Measurements from ENCODE around the gene BRPF3. TPM values are rescaled to one million over a fixed set of nuclear protein-coding genes. Genes with fewer than 3 reads are reported as not detected.

BRPF3 gene
- total RNA-seq, 1 experiment from 2014 or later = 16.9 TPM

GRCh38 chr6:36232172-36232571, 35.6 kb downstream of the BRPF3 start:
- Histone ChIP-seq H3K4me3 (no peak overlapping the region), H3K36me3 (peaks cover 10% of the 10 kb centered on the region)

GRCh38 chr6:36235309-36235708, 38.8 kb downstream of the BRPF3 start:
- no peaks in the 10 kb centered on the region for H3K9me3 ChIP-seq (replicated peaks)
- H3K27ac ChIP-seq = no peak overlapping the region
- DNase-seq = no peak
- H3K27me3 ChIP-seq = no peaks in the 10 kb centered on the region
- no peaks in the 10 kb centered on the region for H3K4me1 ChIP-seq
- peaks cover 3% of the 10 kb centered on the region for H3K36me3 ChIP-seq
- no peak overlapping the region for H3K4me3 ChIP-seq

More at GRCh38 chr6:36232172-36232571, 35.6 kb downstream of the BRPF3 start:
- H3K4me1 ChIP-seq = peaks cover 14% of the 10 kb centered on the region
- no peak overlapping the region for H3K27ac ChIP-seq
- no peaks in the 10 kb centered on the region for H3K27me3 ChIP-seq
- no peak for DNase-seq
- no peaks in the 10 kb centered on the region for H3K9me3 ChIP-seq (replicated peaks)

GRCh38 chr6:36235862-36236261, 39.3 kb downstream of the BRPF3 start:
- H3K4me1 ChIP-seq = no peaks in the 10 kb centered on the region
- no peak overlapping the region for H3K4me3 ChIP-seq
- no peak for DNase-seq
- H3K36me3 ChIP-seq = no peaks in the 10 kb centered on the region
- H3K9me3 ChIP-seq (replicated peaks) = no peaks in the 10 kb centered on the region
- H3K27me3 ChIP-seq = no peaks in the 10 kb centered on the region
- no peak overlapping the region for H3K27ac ChIP-seq

GRCh38 chr6:36239774-36240173, 43.2 kb downstream of the BRPF3 start:
- H3K27me3 ChIP-seq = no peaks in the 10 kb centered on the region

GRCh38 chr6:36241728-36242127, 45.2 kb downstream of the BRPF3 start:
- H3K27ac ChIP-seq = no peak overlapping the region
- H3K4me3 ChIP-seq = no peak overlapping the region
- no peak for DNase-seq
- H3K27me3 ChIP-seq = no peaks in the 10 kb centered on the region
- H3K9me3 ChIP-seq (replicated peaks) = no peaks in the 10 kb centered on the region
- no peaks in the 10 kb centered on the region for H3K36me3 ChIP-seq
- no peaks in the 10 kb centered on the region; the same call in 1 of the 2 replicates for H3K4me1 ChIP-seq

More at GRCh38 chr6:36239774-36240173, 43.2 kb downstream of the BRPF3 start:
- H3K4me3 ChIP-seq = no peak overlapping the region
- no peaks in the 10 kb centered on the region for H3K9me3 ChIP-seq (replicated peaks)
- H3K36me3 ChIP-seq = no peaks in the 10 kb centered on the region
- DNase-seq = no peak
- H3K4me1 ChIP-seq = no peaks in the 10 kb centered on the region; the same call in 1 of the 2 replicates
- no peak overlapping the region for H3K27ac ChIP-seq

- Histone ChIP-seq H3K9me3 (replicated peaks) (no peaks in the 10 kb centered on the region), H3K4me3 (no peak overlapping the region), H3K36me3 (no peaks in the 10 kb centered on the region), H3K27ac (no peak overlapping the region), H3K27me3 (no peaks in the 10 kb centered on the region), H3K4me1 (no peaks in the 10 kb centered on the region; the same call in 1 of the 2 replicates)
- DNase-seq = no peak
Observed at GRCh38 chr6:36242161-36242560, 45.6 kb downstream of the BRPF3 start.

- Histone ChIP-seq H3K27me3 (no peaks in the 10 kb centered on the region), H3K36me3 (no peaks in the 10 kb centered on the region), H3K4me3 (no peak overlapping the region), H3K9me3 (replicated peaks) (no peaks in the 10 kb centered on the region), H3K4me1 (no peaks in the 10 kb centered on the region; the same call in 1 of the 2 replicates), H3K27ac (no peak overlapping the region)
- no peak for DNase-seq
Observed at GRCh38 chr6:36242626-36243025, 46.1 kb downstream of the BRPF3 start.

- Histone ChIP-seq H3K27me3 (no peaks in the 10 kb centered on the region), H3K27ac (no peak overlapping the region), H3K36me3 (no peaks in the 10 kb centered on the region), H3K9me3 (replicated peaks) (no peaks in the 10 kb centered on the region), H3K4me3 (no peak overlapping the region), H3K4me1 (no peaks in the 10 kb centered on the region; the same call in 1 of the 2 replicates)
- DNase-seq = no peak
Observed at GRCh38 chr6:36243562-36244212, 47.1 kb downstream of the BRPF3 start.

DNA sequence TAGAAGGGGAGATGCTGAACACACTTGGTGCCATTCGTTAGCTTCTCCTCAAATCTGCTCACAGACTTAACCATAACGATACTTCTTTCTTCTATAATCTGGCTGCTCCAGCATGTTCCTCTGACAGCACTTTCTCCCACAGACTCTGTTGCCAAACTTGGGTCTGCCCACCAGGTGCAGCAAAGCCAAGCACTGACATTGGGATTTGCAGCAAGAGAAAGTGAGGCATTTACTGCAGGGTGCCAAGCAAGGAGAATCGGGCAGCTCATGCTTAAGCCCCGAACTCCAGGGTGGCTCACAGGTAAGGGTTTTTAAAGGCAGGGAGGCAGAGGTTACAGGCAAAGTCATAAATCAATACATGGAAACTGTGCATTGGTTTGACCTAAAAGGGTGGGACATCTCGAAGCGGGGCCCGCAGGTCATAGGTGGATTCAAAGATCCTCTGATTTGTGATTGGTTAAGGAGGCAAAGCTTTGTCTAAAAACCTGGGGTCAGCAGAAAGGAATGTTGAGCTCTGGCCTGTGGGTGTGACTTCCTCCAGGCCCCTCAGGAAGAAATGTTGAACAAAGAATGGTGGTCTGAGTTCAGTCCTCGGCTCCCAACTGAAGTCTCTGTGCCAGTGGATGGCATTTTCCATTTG, 48.2 kb downstream of the BRPF3 start:
- peak; percentile 18 to 21 for DNase-seq
- H3K27ac ChIP-seq = no peak overlapping the region
- H3K9me3 ChIP-seq (replicated peaks) = no peaks in the 10 kb centered on the region
- no peaks in the 10 kb centered on the region for H3K36me3 ChIP-seq
- H3K4me3 ChIP-seq = no peak overlapping the region
- no peaks in the 10 kb centered on the region; the same call in 1 of the 2 replicates for H3K4me1 ChIP-seq
- no peaks in the 10 kb centered on the region for H3K27me3 ChIP-seq

DNA sequence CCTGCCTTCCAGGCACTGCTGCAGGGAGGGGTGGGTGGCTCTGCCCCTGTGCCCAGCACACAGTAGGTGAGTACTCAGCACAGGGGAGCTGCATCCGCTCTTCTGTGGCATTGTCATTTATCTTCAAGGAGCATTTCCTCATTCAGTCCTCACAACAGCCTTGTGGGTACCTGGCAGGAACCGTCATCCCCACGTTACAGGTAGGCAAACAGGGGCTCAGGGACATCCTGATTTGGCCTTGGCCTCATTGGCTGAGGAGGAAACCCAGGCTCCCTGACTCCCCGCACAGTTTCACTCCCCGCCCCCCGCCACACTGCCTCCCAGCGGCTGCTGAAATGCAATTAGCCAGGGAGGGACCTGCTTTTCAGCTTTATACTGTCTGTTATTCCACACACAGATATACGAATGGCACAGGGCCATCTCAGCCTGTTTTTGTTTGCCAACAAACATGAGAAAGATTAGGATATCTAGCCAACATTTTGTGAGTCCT, 49.1 kb downstream of the BRPF3 start:
- H3K36me3 ChIP-seq = no peaks in the 10 kb centered on the region
- no peaks in the 10 kb centered on the region for H3K9me3 ChIP-seq (replicated peaks)
- DNase-seq = no peak
- H3K4me1 ChIP-seq = no peaks in the 10 kb centered on the region; the same call in 1 of the 2 replicates
- H3K27me3 ChIP-seq = no peaks in the 10 kb centered on the region
- no peak overlapping the region for H3K27ac ChIP-seq
- no peak overlapping the region for H3K4me3 ChIP-seq

GRCh38 chr6:36246506-36247268, 50.1 kb downstream of the BRPF3 start:
- Histone ChIP-seq H3K36me3 (no peaks in the 10 kb centered on the region), H3K4me1 (no peaks in the 10 kb centered on the region; the same call in 1 of the 2 replicates), H3K27ac (no peak overlapping the region), H3K4me3 (no peak overlapping the region), H3K27me3 (no peaks in the 10 kb centered on the region), H3K9me3 (replicated peaks) (no peaks in the 10 kb centered on the region)
- DNase-seq = no peak

GRCh38 chr6:36247693-36248092, 51.1 kb downstream of the BRPF3 start:
- Histone ChIP-seq H3K9me3 (replicated peaks) (no peaks in the 10 kb centered on the region), H3K27me3 (no peaks in the 10 kb centered on the region), H3K27ac (no peak overlapping the region), H3K36me3 (no peaks in the 10 kb centered on the region), H3K4me1 (no peaks in the 10 kb centered on the region; the same call in 1 of the 2 replicates), H3K4me3 (no peak overlapping the region)
- DNase-seq = no peak

GRCh38 chr6:36248980-36249379, 52.4 kb downstream of the BRPF3 start:
- H3K27ac ChIP-seq = no peak overlapping the region

GRCh38 chr6:36249536-36249935, 53.0 kb downstream of the BRPF3 start:
- Histone ChIP-seq H3K9me3 (replicated peaks) (no peaks in the 10 kb centered on the region), H3K27ac (no peak overlapping the region), H3K27me3 (no peaks in the 10 kb centered on the region), H3K4me3 (no peak overlapping the region), H3K36me3 (no peaks in the 10 kb centered on the region), H3K4me1 (no peaks in the 10 kb centered on the region; the same call in 1 of the 2 replicates)
- DNase-seq = no peak

More at GRCh38 chr6:36248980-36249379, 52.4 kb downstream of the BRPF3 start:
- H3K4me1 ChIP-seq = no peaks in the 10 kb centered on the region; the same call in 1 of the 2 replicates
- H3K36me3 ChIP-seq = no peaks in the 10 kb centered on the region
- H3K27me3 ChIP-seq = no peaks in the 10 kb centered on the region
- no peak for DNase-seq
- H3K4me3 ChIP-seq = no peak overlapping the region
- H3K9me3 ChIP-seq (replicated peaks) = no peaks in the 10 kb centered on the region

DNA sequence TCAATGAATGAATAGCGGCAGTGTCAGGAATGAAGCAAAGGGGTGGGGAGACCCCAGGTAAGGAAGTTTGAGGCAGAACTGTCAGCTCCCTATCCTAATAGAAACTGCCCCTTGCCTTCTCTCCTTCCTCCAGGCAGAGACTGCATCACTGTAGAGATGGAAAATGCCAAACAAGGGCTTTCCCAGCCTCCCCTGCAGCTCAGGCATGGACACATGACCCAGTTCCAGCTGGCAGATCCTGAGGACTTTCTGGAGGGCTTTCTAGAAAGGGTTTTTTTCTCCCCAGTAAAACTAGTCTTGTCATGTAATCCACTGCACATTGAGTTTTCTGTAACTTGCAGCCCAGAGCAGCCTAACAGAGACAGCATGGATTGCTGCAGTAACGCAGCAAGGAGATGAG, 55.5 kb downstream of the BRPF3 start:
- H3K36me3 ChIP-seq = no peaks in the 10 kb centered on the region
- no peaks in the 10 kb centered on the region for H3K4me1 ChIP-seq
- no peak overlapping the region for H3K27ac ChIP-seq
- peaks cover 3% of the 10 kb centered on the region; the same call in 1 of the 2 replicates for H3K9me3 ChIP-seq (replicated peaks)
- no peak overlapping the region for H3K4me3 ChIP-seq
- H3K27me3 ChIP-seq = no peaks in the 10 kb centered on the region
- no peak for DNase-seq

Measured in SJCRH30 (cell line).